Thyroid gland (tissue), 4 donors: ENCODE data around the gene POU2AF2.

ENCODE experiments used
- POLR2A ChIP-seq, 2 donors: fragments of 450-650 bp; IDR thresholded peaks; one replicate each; pipeline ENCODE4 v1.6.1; 2017; ENCODE audit warnings: antibody characterized with exemption in 2 of 2, mild to moderate bottlenecking in 2 of 2, moderate library complexity in 1 of 2
- TF ChIP-seq, protein P1 (sequence below), 6 experiments: fragments of 200-600 bp in 3 of 6; fragments of 450-650 bp in 3 of 6; sonication (generic) in 3 of 6; IDR thresholded peaks; one replicate each; pipeline ENCODE4 v1.5.1; 2016 to 2019; ENCODE audit warnings: antibody characterized with exemption in 6 of 6, mild to moderate bottlenecking in 2 of 6, inconsistent platforms in 1 of 6, moderate library complexity in 1 of 6

DNA sequence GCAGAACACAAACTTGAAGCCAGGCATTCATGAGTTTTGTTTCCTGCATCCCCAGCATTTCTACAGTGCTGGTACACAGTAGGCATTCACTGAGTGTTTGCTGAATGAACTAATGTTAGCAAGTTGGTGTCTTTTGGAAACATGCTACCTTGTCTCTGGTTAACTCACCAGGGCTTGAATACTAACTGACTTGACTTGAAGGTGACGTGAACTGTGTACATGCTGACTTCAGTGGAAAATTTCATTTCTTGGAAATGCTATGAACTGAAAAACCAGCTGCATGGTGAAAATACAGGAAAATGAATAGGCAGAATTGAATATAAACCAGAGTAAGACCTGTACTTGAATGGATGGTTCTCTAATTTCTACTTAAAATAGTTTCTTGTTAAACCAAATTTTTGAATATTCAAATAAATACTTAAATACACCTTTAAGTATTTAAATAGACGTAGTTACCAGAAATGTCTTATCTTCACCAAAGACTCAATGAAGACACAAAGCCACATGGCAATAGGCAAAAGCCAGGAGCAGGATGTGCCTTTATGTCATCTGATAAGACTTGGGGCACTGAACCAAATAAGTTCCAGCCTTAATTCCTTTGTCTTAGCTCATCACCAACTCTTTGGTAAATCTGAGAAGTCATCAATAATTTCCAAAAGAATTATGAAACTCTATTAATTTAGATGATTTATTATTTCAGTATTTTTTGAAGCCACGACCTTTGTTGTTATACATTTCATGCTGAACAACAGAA lies 39.7 kb upstream of the POU2AF2 start:
- TF ChIP-seq, protein P1, sequence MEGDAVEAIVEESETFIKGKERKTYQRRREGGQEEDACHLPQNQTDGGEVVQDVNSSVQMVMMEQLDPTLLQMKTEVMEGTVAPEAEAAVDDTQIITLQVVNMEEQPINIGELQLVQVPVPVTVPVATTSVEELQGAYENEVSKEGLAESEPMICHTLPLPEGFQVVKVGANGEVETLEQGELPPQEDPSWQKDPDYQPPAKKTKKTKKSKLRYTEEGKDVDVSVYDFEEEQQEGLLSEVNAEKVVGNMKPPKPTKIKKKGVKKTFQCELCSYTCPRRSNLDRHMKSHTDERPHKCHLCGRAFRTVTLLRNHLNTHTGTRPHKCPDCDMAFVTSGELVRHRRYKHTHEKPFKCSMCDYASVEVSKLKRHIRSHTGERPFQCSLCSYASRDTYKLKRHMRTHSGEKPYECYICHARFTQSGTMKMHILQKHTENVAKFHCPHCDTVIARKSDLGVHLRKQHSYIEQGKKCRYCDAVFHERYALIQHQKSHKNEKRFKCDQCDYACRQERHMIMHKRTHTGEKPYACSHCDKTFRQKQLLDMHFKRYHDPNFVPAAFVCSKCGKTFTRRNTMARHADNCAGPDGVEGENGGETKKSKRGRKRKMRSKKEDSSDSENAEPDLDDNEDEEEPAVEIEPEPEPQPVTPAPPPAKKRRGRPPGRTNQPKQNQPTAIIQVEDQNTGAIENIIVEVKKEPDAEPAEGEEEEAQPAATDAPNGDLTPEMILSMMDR (IDR thresholded peaks at IDR 0.05), result no peak
- TF ChIP-seq POLR2A (IDR thresholded peaks at IDR 0.05), result no peak
